ENCODE results near the gene PET100. TPM values are rescaled to one million over a fixed set of nuclear protein-coding genes. Genes with fewer than 3 reads are reported as not detected.

The PET100 gene
- total RNA-seq, 1 experiment from 2014 or later, result 126 TPM

- Histone ChIP-seq H2AFZ (ENCODE audit: low read depth, low read length, poor library complexity, severe bottlenecking) (no peak overlapping the region), H3K79me2 (ENCODE audit: insufficient read depth, low read length) (peaks cover 34% of the 10 kb centered on the region), H3K4me1 (ENCODE audit: control insufficient read depth in 1 of 2, insufficient read depth in 2 of 2, low read length in 2 of 2) (peaks cover 10 to 40% of the 10 kb centered on the region in 2 experiments), H4K20me1 (ENCODE audit: insufficient read depth) (no peaks in the 10 kb centered on the region), H3K9ac (ENCODE audit: low read length) (peak overlapping the region; percentile 26; the same call in 1 of the 2 replicates), H3K4me2 (ENCODE audit: low read length) (peak overlapping the region; percentile 58), H3K4me3 (replicated peaks in 1 of 2; ENCODE audit: low read depth in 1 of 2, low read length in 2 of 2) (peak overlapping the region in 1 of 2 experiments; percentile 40; a peak in 3 of 4 replicates), H3K27me3 (ENCODE audit: insufficient read depth, low read length) (no peaks in the 10 kb centered on the region), H3K9me2 (ENCODE audit: insufficient read depth) (peaks cover 3% of the 10 kb centered on the region; the same call in 1 of the 2 replicates), H3K27ac (ENCODE audit: low read depth, low read length) (peak overlapping the region; percentile 35; the same call in 1 of the 2 replicates), H3K36me3 (ENCODE audit: control insufficient read depth in 1 of 2, insufficient read depth in 2 of 2, low read length in 2 of 2) (peaks cover 0 to 7% of the 10 kb centered on the region in 2 experiments; a peak in 1 of 4 replicates), H3K9me3 (ENCODE audit: control insufficient read depth in 1 of 2, insufficient read depth in 1 of 2, low read depth in 1 of 2, low read length in 2 of 2) (no peaks in the 10 kb centered on the region)
- no peak for DNase-seq (ENCODE audit: low read depth, low spot score)
- intact Hi-C loops (cut with micrococcal nuclease), result no loop called here
- ChIA-PET CTCF (no interaction called here), RAD21 (ENCODE audit: low non-redundant PET in 1 of 2, low total read pairs in 2 of 2, uncharacterized antibody in 2 of 2, unreplicated experiment in 2 of 2) (no interaction called here), POLR2A (no interaction called here)
- no TSS peak for BruUV-seq (replicated peaks)
- peak; percentile 16; the same call in 1 of the 2 replicates for ATAC-seq
- no peak for TF ChIP-seq SRF (IDR thresholded peaks at IDR 0.05; ENCODE audit: low read depth)
- no peak for TF ChIP-seq RAD21 (IDR thresholded peaks at IDR 0.05; ENCODE audit: low read depth)
- no peak for TF ChIP-seq ATF3 (IDR thresholded peaks at IDR 0.05)
- TF ChIP-seq SIN3A (IDR thresholded peaks at IDR 0.05; ENCODE audit: low read depth), result no peak
- no peak for TF ChIP-seq POLR2AphosphoS5 (IDR thresholded peaks at IDR 0.05; ENCODE audit: low read depth, low read length)
- TF ChIP-seq ZNF274 (IDR thresholded peaks at IDR 0.05; ENCODE audit: low read depth, low read length), result no peak
- no peak for TF ChIP-seq CEBPB (IDR thresholded peaks at IDR 0.05; ENCODE audit: low read depth)
- no peak for TF ChIP-seq TCF7L2 (IDR thresholded peaks at IDR 0.05; ENCODE audit: borderline replicate concordance, extremely low read depth, insufficient read depth, insufficient read length)
Observed at GRCh38 chr19:7602240-7602934, 27.2 kb upstream of the PET100 start.

GRCh38 chr19:7602935-7603497, 26.6 kb upstream of the PET100 start:
- H4K20me1 ChIP-seq (ENCODE audit: insufficient read depth), result no peaks in the 10 kb centered on the region
- ChIA-PET RAD21 (ENCODE audit: low non-redundant PET in 1 of 2, low total read pairs in 2 of 2, uncharacterized antibody in 2 of 2, unreplicated experiment in 2 of 2) (no interaction called here), CTCF (no interaction called here), POLR2A (no interaction called here)
- H3K4me2 ChIP-seq (ENCODE audit: low read length), result peak overlapping the region; percentile 58
- H3K9ac ChIP-seq (ENCODE audit: low read length), result peak overlapping the region; percentile 26; the same call in 1 of the 2 replicates
- ATAC-seq (no peak), DNase-seq (ENCODE audit: low read depth, low spot score) (no peak)
- H2AFZ ChIP-seq (ENCODE audit: low read depth, low read length, poor library complexity, severe bottlenecking), result no peak overlapping the region
- peaks cover 10 to 40% of the 10 kb centered on the region in 2 experiments for H3K4me1 ChIP-seq (ENCODE audit: control insufficient read depth in 1 of 2, insufficient read depth in 2 of 2, low read length in 2 of 2)
- H3K9me3 ChIP-seq (ENCODE audit: control insufficient read depth in 1 of 2, insufficient read depth in 1 of 2, low read depth in 1 of 2, low read length in 2 of 2), result no peaks in the 10 kb centered on the region
- BruUV-seq (replicated peaks), result no TSS peak
- peaks cover 3% of the 10 kb centered on the region; the same call in 1 of the 2 replicates for H3K9me2 ChIP-seq (ENCODE audit: insufficient read depth)
- TF ChIP-seq POLR2AphosphoS5 (IDR thresholded peaks at IDR 0.05; ENCODE audit: low read depth, low read length) (no peak), ZBTB33 (IDR thresholded peaks at IDR 0.05; ENCODE audit: extremely low read depth, insufficient replicate concordance, low read length) (no peak), RAD21 (IDR thresholded peaks at IDR 0.05; ENCODE audit: low read depth) (no peak), JUND (IDR thresholded peaks at IDR 0.05) (no peak), EZH2phosphoT487 (IDR thresholded peaks at IDR 0.05; ENCODE audit: borderline replicate concordance) (no peak), CTCF (IDR thresholded peaks at IDR 0.05 in 2 of 3, conservative IDR thresholded peaks at IDR 0.05 in 1 of 3; ENCODE audit: borderline replicate concordance in 1 of 3, insufficient read depth in 1 of 3, low read depth in 2 of 3, low read length in 2 of 3) (no peak), SIN3A (IDR thresholded peaks at IDR 0.05; ENCODE audit: low read depth) (no peak), TCF7L2 (IDR thresholded peaks at IDR 0.05; ENCODE audit: borderline replicate concordance, extremely low read depth, insufficient read depth, insufficient read length) (no peak), ZNF274 (IDR thresholded peaks at IDR 0.05; ENCODE audit: low read depth, low read length) (no peak), CEBPB (IDR thresholded peaks at IDR 0.05; ENCODE audit: low read depth) (no peak)
- H3K36me3 ChIP-seq (ENCODE audit: control insufficient read depth in 1 of 2, insufficient read depth in 2 of 2, low read length in 2 of 2), result peaks cover 0 to 7% of the 10 kb centered on the region in 2 experiments; a peak in 2 of 4 replicates
- intact Hi-C loops (cut with micrococcal nuclease), result no loop called here
- H3K27me3 ChIP-seq (ENCODE audit: insufficient read depth, low read length), result no peaks in the 10 kb centered on the region
- peak overlapping the region; percentile 32 for H3K27ac ChIP-seq (ENCODE audit: low read depth, low read length)
- no peak overlapping the region; a peak in 1 of 4 replicates for H3K4me3 ChIP-seq (replicated peaks in 1 of 2; ENCODE audit: low read depth in 1 of 2, low read length in 2 of 2)
- peaks cover 29% of the 10 kb centered on the region for H3K79me2 ChIP-seq (ENCODE audit: insufficient read depth, low read length)
